NCI-H345 (cell line): Measurements from ENCODE around the gene F8.
"Not testable (repeated sequence)": the region's sequence is repeated elsewhere in the genome, so short reads cannot be mapped to it uniquely, and the experiment has no call there.

Source experiments
- DNase-seq: peaks from one replicate; lab custom pipeline; 2025; lab: John Stamatoyannopoulos, UW

The F8 gene

DNA sequence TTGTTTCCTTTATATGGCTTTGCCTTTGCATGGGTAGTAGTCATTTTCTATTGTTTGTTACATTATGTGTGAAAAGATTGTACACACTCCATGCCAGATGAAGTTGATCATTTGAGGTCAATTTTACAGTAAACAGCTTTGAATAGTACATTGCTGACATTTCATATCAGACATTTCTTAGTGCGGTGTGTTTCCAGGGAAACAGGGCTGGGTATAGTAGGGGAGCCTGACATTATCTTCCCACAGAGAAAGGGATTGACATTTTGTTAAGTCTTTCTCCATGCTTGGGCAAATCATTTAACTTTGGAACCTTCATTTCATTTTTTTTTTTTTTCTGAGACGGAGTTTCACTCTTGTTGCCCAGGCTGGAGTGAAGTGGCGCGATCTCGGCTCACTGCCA, 9.1 kb upstream of the F8 start:
- no peak for DNase-seq

GRCh38 chrX:155028877-155029291, 6.4 kb upstream of the F8 start:
- no peak for DNase-seq

DNA sequence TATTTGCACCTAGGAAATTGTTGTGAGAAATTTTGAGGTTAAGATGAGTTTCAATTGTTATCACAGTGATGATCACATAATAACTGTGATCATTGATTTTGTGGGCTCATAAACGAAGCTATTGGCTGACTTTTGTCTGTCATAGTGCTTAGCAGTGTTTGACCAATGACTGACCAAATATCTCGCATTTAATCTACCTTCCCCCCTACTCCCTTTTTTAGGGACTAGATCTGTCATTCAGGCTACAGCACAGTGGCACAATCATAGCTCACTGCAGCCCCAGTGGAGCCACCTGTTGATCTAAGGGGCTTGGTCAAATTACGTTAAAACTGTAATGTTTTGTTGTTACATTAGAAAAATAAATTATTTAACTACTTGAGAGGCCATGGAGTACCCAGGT, 5.6 kb upstream of the F8 start:
- DNase-seq, result no peak

- DNase-seq, result peak; percentile 14
Measured at GRCh38 chrX:155027509-155028066, 5.1 kb upstream of the F8 start.

GRCh38 chrX:155026727-155027508, 4.4 kb upstream of the F8 start, which contains the start of gene FUNDC2:
FUNDC2 (plus strand) TSS chrX:155026844; CDS start chrX:155026939, 95 bp downstream.
- DNase-seq, result peak; percentile 96

DNA sequence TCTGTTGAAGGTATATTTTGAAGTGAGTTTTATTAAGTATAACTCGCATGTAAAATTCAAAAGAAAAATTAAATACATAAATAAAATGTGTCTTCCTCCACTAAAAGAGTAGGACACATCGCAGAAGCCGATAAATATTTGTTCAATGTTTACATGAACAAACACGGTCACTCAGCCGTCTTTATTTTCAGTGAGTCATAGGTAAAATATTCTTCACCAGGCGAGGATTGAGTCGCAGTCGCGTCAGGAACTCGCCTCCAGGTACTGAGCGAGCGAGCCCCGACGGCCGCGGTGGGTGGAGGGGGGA, 3.9 kb upstream of the F8 start:
- no peak for DNase-seq

- DNase-seq, result no peak
Measured at GRCh38 chrX:155023907-155024833, 1.6 kb upstream of the F8 start.

- DNase-seq, result no peak
Measured at GRCh38 chrX:155020591-155020990, 1.9 kb downstream of the F8 start.

GRCh38 chrX:155009994-155010472, 12.5 kb downstream of the F8 start:
- no peak for DNase-seq

DNA sequence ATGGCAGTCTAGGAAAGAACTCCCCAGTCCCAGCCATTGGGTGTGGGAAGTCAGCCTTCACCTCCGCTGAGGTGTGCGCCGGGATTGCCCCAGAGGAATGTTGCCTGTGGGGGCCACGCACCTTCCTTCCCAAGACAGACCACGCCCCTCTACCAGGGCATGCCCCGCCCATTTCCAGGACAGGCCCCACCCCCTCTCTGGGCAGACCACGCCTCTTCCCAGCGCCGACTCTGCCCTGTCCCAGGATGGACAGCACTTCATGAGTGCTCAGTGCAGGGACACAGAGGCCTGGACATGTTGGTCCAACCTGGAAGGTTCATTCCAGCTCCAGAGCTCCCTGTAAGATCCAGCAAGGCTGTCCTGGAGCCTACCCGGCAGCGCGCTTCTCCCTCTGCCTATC, 13.9 kb downstream of the F8 start:
- DNase-seq, result not testable (repeated sequence)

- DNase-seq, result not testable (repeated sequence)
Measured at GRCh38 chrX:155006913-155007671, 15.4 kb downstream of the F8 start.

- not testable (repeated sequence) for DNase-seq
Measured at GRCh38 chrX:155006379-155006778, 16.1 kb downstream of the F8 start.

DNA sequence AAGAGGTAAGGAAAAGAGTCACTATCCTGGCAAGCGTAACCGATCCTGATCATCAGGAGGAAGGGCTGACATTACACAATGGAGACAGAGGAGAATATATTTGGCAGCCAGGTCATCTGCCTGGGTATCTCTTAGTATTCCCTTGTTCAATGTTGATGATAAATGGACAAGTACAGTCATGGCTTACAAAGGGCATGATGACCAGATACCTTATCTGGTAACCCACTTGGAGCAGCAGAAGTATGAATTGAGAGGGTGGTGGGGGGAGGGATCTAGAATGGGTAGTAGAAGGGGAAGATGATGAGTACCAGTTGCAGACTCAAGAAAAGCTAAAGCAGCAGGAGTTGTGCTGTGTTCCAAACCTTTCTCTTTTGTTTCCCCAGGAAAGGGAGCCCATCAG, 17.3 kb downstream of the F8 start:
- DNase-seq, result no peak

- no peak for DNase-seq
Measured at GRCh38 chrX:155001873-155002272, 20.6 kb downstream of the F8 start.

GRCh38 chrX:155000841-155001240, 21.7 kb downstream of the F8 start:
- no peak for DNase-seq

DNA sequence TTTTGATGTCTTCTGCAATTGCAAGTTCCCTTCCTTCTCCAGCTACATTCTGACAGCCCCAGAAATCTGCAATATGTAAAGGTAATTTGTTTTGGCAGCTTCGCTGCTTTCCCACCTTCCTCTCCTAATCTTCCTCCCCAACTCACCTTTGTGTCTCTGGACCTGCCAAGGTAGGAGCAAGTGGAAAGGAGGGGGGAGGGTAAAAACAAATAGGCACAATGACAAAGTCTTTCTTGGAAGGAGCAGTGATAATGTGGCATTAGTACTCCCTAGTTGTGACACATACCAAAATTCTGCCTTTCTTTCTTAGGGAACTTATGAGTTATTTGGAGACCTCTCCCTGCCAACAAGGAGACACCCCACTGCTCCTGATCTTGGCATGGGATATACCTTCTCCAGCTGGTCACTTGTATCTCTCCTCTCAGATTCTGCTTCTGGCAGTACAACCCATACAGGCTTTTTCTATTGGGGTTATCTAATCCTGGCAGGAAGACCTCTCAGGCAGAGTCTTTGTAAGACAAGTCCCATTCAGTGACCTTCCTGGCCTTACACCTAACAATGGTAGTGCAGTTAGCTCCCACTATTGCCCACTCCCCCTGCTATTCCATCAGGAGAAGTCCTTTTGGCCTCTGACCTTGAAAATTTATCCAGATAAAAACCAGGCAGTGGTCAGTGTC, 24.2 kb downstream of the F8 start:
- no peak for DNase-seq

- DNase-seq, result no peak
Measured at GRCh38 chrX:154991476-154991875, 31.0 kb downstream of the F8 start.

- no peak for DNase-seq
Measured at GRCh38 chrX:154991039-154991438, 31.5 kb downstream of the F8 start.

GRCh38 chrX:154990496-154990895, 32.0 kb downstream of the F8 start:
- DNase-seq, result no peak

DNA sequence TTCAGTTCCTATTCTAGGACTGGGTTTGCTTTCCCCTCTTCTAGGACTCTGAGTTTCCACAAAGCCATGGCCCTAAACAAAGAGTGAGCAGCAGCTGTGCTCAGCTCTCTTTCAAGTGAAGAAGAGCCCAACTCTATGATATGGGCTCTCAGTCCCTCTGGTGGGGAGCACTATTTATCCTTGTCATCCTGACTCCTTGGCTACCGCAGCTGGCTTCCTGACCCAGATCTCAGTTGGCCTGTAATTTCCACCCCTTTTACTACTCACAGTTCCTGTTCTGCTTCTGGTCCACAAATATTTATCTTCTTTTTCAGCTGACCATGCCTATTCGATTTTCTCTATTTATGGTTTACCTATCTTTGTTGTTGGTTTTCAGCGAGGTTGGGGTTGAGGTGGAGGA, 33.8 kb downstream of the F8 start:
- no peak for DNase-seq

DNA sequence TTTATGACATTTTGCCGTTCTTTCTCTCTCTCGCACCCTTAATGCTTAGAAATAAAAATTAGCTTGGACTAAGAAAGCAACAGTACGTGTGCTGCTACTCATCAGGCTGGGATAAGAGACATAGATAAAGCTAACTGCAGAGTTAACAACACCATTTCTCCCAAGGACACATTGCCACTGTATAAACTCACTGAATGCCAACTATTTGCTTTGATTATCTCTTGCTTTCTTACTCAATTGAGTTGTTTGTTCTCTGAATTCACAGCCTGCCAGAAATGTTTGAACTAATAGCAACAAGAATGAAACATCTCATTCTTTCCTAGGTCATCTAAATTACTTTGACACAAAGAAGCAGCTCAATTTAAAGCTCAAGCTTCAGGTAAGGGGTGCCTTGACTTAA, 34.6 kb downstream of the F8 start:
- no peak for DNase-seq
